Measurements from ENCODE around the gene LY6G5C. TPM values are rescaled to one million over a fixed set of nuclear protein-coding genes. Genes with fewer than 3 reads are reported as not detected.

LY6G5C gene
- total RNA-seq, 1 donor from 2014 or later: 6.5 TPM

DNA sequence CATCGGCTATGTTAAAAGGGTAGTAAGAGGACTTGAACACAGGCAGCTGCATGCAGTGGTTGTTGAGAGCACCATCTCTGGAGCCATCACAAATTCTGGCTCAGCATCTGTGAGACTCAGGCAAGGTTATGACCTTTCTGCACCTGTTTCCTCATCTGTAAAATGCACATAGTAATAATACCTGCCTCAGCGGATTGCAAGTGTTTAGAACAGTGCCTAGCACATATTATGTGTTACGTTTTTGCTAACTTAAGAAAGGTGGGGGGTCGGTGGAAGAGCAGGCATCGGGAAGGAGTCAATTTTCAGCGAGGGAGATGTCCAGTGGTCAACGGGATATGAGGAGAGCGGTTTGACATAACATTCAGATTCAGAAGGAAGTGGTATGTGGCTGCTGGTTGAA, 2.9 kb downstream of the LY6G5C start:
- Mint-ChIP-seq H3K9me3 (ENCODE audit: low read depth) (no peaks in the 10 kb centered on the region), H3K4me1 (ENCODE audit: low read depth) (peaks cover 9% of the 10 kb centered on the region), H3K27me3 (no peaks in the 10 kb centered on the region), H3K4me3 (ENCODE audit: low read depth) (no peak overlapping the region), H3K27ac (no peak overlapping the region), H3K36me3 (ENCODE audit: insufficient read depth) (peaks cover 2% of the 10 kb centered on the region)
- DNase-seq (ENCODE audit: low spot score, unreplicated experiment): no peak
- no peak for TF ChIP-seq CTCF (IDR thresholded peaks at IDR 0.05; ENCODE audit: unreplicated experiment)

GRCh38 chr6:31676904-31677303, 4.0 kb downstream of the LY6G5C start:
- Mint-ChIP-seq H3K9me3 (ENCODE audit: low read depth) (no peaks in the 10 kb centered on the region), H3K4me1 (ENCODE audit: low read depth) (peaks cover 8% of the 10 kb centered on the region), H3K27me3 (no peaks in the 10 kb centered on the region), H3K27ac (no peak overlapping the region), H3K4me3 (ENCODE audit: low read depth) (no peak overlapping the region), H3K36me3 (ENCODE audit: insufficient read depth) (peaks cover 6% of the 10 kb centered on the region)
- no peak for TF ChIP-seq CTCF (IDR thresholded peaks at IDR 0.05; ENCODE audit: unreplicated experiment)
- no peak for DNase-seq (ENCODE audit: low spot score, unreplicated experiment)

DNA sequence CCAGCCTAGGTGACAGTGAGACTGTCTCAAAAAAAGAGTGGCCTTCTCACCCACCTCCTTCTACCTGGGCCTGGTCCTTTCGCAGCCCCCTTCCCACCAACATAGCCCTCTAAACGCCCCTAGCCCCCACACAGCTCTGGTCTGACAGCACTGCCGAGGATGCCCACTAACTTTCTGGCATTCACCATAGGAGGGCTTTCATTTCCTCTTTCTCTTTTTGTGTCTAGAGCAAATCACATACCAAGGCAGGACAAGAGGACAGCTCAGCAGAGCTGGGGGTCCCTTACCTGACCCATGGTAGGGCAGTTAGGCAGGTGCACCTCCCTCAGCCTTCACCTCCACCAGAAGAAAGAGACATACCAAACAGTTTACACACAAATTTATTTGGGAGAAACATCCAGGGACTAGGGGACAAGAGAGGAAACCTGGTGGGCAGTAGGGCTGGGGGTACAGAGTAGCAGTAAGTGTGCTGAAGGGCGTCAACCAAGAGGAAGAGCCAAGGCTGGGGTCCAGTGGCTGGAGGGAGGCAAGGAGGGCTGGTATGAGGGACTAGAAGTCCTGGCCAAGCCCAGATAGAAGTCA, 4.5 kb downstream of the LY6G5C start:
- H3K27me3 Mint-ChIP-seq: no peaks in the 10 kb centered on the region
- H3K4me3 Mint-ChIP-seq (ENCODE audit: low read depth): no peak overlapping the region
- H3K4me1 Mint-ChIP-seq (ENCODE audit: low read depth): peaks cover 5% of the 10 kb centered on the region
- no peaks in the 10 kb centered on the region for H3K9me3 Mint-ChIP-seq (ENCODE audit: low read depth)
- H3K27ac Mint-ChIP-seq: no peak overlapping the region
- H3K36me3 Mint-ChIP-seq (ENCODE audit: insufficient read depth): peaks cover 6% of the 10 kb centered on the region
- no peak for DNase-seq (ENCODE audit: low spot score, unreplicated experiment)
- no peak for TF ChIP-seq CTCF (IDR thresholded peaks at IDR 0.05; ENCODE audit: unreplicated experiment)

- Mint-ChIP-seq H3K27ac (no peak within 1 kb of the TSS), H3K36me3 (ENCODE audit: insufficient read depth) (peaks cover 17% of the 10 kb centered on the region), H3K9me3 (ENCODE audit: low read depth) (no peaks in the 10 kb centered on the region), H3K4me3 (ENCODE audit: low read depth) (no peak within 1 kb of the TSS), H3K4me1 (ENCODE audit: low read depth) (peaks cover 11% of the 10 kb centered on the region), H3K27me3 (no peaks in the 10 kb centered on the region)
- TF ChIP-seq CTCF (IDR thresholded peaks at IDR 0.05; ENCODE audit: unreplicated experiment): no peak
- no peak for DNase-seq (ENCODE audit: low spot score, unreplicated experiment)
Observed at GRCh38 chr6:31669676-31670075, 11.2 kb downstream of the LY6G5C start, which contains the start of gene LY6G5B. LY6G5B (plus strand) TSS chr6:31669976; CDS start chr6:31670951, 975 bp downstream.

GRCh38 chr6:31666337-31666965, 14.4 kb downstream of the LY6G5C start:
- H3K36me3 Mint-ChIP-seq (ENCODE audit: insufficient read depth): peaks cover 14% of the 10 kb centered on the region
- no peaks in the 10 kb centered on the region for H3K9me3 Mint-ChIP-seq (ENCODE audit: low read depth)
- H3K4me1 Mint-ChIP-seq (ENCODE audit: low read depth): peaks cover 27% of the 10 kb centered on the region

More at GRCh38 chr6:31666337-31666965, 14.4 kb downstream of the LY6G5C start:
- H3K4me3 Mint-ChIP-seq (ENCODE audit: low read depth): peak overlapping the region; percentile 84
- no peak for DNase-seq (ENCODE audit: low spot score, unreplicated experiment)
- H3K27me3 Mint-ChIP-seq: no peaks in the 10 kb centered on the region
- H3K27ac Mint-ChIP-seq: peak overlapping the region; percentile 97
- TF ChIP-seq CTCF (IDR thresholded peaks at IDR 0.05; ENCODE audit: unreplicated experiment): no peak
